SKM-1 (cell line): ENCODE results near the gene DHX38.
"Not testable (repeated sequence)": the region's sequence is repeated elsewhere in the genome, so short reads cannot be mapped to it uniquely, and the experiment has no call there.

Source experiments
- DNase-seq: peaks from one replicate; lab custom pipeline; 2025; ENCODE audit not compliant: unreplicated experiment; lab: John Stamatoyannopoulos, UW

Gene DHX38

DNA sequence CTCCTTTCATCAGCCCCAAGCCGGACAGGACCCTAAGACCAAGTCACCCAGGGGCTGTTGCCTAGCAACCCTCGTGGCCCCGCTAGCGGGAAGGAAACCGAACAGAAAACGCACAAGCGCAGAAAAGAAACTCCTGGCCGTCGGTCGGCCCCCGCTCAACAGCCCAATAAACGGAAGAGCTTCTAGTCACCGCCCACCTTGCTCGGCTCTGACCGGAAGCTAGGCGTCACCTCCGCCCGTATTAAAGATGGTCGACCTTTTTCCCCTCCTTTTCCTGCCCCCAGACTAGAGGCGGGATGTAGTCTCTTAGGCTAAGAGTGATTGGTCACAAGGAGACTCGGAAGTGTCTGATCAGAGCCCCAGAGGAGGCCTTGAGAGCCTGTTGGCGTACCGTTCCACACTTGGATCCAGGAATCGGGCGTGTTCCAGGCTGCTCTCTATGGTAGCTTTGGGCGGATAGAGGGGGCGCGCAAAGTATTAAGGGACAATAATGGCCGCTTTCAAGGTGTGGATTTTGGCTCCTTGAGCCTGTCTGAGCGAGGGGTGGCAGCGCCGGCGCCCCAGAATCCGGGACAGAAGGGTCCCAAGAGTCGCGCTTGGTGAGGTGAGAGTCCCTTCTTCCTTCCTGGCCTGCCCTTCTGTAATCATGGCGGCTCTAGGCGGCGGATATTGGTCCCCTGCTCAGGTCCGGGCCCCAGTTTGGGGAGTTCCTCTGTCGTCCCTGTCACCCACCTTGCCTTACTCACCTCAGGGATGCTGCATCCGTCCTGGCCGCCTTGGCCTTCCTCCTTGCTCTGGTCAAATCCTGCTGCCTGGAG is at the start of gene DHX38, which contains the start of gene TXNL4B:
Gene DHX38, plus strand, starts transcription at position 400 of the 818 bp plus-strand sequence. CDS start 2,311 bp downstream, outside the sequence.
Gene TXNL4B, minus strand, starts transcription at position 173 of the 818 bp plus-strand sequence. CDS start 2,871 bp downstream, outside the sequence.
- peak; percentile 99 for DNase-seq

DNA sequence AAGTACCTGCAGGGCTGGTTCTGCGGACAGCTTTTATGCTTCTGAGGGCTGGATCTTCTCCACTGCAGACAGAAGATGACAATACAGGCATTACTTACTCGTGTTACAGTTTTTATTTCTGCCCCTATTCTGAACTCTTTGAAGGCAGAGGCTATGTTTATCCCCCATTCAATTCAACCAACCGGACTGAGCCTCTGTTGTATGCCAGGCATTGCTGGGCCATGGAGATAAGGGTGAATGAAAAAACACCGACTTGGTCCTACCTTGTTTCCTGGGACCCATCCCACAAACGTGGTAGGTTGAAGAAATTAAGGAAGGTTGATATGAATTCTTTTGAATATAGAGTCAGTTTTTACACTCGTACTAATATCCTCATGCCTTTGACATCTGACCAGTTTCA is 49.4 kb upstream of the DHX38 start:
- DNase-seq: no peak

DNA sequence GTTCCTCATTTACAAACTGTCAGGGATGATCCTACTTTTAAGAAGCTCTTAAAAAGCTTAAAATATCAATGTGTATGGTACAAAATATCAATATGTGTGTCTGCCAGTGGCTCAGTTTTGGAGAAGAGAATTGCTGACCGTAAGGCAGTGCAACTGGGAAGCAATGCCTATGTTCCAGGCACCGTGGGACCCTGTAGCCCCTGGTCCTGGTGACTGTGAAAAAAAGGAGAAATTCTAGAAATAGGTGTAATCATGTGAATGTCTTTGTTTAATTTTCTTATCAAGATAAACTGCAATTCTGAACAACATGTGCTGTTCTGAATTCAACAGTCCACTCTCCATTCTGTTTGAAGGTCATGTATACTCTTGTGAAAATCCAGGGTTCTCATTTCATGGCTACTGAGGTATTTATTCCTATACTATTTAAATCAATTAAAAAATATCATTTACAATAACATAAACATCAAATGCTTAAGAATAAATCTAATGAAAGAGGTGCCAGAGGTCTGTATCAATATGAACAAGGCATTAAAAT is 48.8 kb upstream of the DHX38 start:
- no peak for DNase-seq

DNA sequence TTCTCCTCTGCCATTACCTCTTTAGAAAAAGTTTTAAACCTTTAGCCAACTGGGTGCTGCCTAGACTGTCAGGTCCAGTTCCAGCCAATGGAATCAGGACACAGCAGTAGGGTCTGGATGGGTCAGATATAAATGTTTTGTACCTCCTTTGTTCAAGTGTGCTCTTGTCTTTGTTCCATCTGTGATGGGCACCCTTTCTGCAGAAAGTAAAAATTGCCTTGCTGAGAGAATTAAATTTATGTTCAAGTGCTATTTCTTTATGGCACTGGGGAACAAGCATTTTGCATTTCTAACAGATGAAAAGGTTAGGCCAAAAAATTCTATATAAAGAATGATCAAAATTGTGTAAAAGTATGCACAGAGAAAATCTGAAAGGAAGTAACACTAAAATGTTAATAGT is 44.5 kb upstream of the DHX38 start:
- peak; percentile 35 for DNase-seq

DNA sequence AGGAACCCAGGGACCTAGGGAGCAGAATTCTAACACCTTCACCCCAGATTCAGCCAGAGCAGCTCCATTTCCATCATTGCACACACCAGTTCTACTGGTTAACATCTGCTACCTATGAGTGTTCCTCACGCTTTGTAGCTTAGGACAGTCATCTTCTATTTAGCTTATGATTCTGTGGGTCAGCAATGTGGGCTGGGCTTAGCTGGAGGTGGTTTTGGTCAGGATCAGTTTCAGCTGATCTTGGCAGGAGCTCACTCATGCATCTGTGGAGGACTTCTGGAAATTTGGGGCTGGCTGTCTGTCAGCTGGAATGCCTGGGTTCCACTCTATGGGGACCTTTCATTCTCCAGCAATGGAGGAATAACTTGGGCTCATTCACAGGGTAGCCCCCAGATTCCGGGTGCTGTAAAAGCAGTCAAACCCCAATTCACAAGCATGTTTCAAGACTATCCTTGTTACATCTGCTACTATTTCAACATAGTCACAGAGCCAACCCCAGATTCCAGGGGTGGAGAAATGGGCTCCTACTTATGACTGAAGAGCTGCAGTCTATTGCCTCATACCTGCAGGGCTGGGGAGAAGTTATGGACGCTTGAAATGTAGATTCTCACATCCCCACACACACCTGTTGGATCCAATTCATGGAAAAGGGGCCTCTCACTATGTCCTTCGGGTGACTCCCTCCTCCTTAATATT is 42.7 kb upstream of the DHX38 start:
- peak; percentile 46 for DNase-seq

DNA sequence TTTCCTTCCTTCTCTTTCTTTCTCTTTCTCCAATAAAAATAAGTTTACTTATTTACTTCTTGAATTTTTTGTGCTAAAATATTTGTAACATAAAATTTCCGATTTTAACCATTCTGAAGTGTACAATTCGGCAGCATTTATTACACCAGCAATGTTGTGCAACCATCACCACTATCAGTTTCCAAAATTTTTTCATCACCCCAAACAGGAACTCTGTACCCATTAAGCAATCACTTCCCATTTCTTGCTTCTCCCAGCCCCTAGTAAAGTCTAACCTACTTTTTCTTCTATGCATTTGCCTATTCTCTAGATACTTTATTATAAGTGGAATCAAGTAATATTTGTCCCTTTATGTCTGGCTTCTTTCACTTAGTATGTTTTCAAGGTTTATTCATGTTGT is 41.8 kb upstream of the DHX38 start:
- DNase-seq: peak; percentile 77

DNA sequence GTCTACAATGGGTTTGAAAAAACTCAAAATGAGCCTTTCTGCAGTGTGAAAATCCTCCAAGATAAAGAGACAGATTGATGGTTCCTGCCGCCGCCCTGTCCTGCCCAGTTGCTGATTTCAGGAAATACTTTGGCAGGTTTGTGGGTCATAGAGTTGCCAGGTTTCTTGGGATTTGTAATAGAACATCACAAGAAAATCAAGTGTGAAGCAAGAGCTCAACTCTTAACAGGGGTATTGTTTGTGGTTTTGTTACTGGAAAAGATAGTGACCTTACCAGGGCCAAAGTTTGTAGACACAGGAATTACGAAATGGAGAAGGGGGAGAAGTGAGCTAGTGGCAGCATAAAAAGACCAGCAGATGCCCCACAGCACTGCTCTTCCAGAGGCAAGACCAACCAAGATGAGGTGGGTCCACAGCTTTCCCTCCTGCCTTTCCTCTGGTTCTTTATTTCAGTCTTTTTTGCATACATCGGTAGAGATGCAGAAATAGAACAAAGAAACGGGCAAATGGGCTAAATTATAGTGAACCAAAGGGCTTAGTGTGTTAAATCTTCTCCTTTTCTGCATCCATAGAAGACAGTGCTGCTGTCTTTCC is 39.3 kb upstream of the DHX38 start, which contains the start of gene HP:
Gene HP, plus strand, starts transcription at position 252 of the 594 bp plus-strand sequence. Its CDS starts 148 bp downstream, at position 400.
- DNase-seq: peak; percentile 68

DNA sequence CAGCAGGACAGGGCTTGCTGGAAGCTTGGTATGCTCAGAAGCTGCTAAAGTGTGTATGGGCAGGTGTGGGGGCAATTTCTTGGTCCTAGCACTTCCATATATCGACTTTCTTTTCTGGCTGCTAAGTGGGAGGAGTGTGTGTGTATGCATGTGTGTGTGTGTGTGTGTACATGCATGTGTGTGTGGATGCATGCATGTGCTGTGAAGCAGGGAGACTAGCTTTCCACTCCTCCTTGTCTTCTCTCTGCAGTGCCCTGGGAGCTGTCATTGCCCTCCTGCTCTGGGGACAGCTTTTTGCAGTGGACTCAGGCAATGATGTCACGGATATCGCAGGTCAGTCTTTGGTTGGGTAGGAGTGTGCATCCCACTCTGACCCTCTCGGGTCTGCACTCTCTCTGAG is 37.7 kb upstream of the DHX38 start:
- DNase-seq: no peak

DNA sequence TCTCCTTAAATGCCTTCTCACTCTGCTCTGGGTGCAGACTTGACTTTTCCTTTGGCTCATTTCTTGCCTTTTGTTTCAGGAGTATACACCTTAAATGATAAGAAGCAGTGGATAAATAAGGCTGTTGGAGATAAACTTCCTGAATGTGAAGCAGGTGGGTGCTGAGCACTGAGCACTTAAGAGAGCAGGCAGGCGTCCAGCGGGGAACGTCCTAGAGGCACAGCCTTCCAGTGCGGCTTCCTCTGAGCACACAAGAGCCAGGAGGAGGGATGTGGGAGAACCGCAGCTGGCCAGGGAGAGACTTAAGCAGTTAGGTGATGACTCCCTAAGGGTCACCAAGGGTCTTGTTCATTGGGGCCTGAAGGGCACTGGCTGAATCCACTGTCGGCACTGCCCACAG is 36.3 kb upstream of the DHX38 start:
- DNase-seq: not testable (repeated sequence)

DNA sequence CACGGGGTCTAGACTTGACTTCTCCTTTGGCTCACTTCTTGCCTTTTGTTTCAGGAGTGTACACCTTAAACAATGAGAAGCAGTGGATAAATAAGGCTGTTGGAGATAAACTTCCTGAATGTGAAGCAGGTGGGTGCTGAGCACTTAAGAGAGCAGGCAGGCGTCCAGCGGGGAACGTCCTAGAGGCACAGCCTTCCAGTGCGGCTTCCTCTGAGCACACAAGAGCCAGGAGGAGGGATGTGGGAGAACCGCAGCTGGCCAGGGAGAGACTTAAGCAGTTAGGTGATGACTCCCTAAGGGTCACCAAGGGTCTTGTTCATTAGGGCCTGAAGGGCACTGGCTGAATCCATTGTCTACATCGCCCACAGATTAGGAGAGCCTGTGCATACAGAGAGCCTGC is 34.6 kb upstream of the DHX38 start:
- not testable (repeated sequence) for DNase-seq

DNA sequence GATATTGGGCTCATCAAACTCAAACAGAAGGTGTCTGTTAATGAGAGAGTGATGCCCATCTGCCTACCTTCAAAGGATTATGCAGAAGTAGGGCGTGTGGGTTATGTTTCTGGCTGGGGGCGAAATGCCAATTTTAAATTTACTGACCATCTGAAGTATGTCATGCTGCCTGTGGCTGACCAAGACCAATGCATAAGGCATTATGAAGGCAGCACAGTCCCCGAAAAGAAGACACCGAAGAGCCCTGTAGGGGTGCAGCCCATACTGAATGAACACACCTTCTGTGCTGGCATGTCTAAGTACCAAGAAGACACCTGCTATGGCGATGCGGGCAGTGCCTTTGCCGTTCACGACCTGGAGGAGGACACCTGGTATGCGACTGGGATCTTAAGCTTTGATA is 33.2 kb upstream of the DHX38 start:
- no peak for DNase-seq

DNA sequence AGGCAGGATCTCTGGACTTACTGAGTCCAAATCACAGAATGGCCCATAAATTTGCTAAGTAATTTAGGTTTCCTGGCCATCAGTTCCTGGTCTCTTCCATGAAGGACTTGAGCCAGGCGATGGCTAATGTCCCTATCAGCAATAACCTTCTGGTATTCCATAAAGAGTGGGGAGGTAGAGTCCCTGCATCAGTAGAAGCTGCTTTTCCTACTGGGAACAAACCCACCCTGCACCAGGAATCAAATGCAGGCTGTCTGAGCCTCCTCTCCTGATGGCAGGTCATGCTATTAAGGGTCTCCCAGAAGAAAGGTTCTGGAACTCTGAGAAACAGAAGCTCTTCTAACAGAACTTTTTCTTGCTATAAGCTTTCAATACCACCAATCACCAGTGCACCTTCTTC is 32.1 kb upstream of the DHX38 start:
- DNase-seq: no peak

DNA sequence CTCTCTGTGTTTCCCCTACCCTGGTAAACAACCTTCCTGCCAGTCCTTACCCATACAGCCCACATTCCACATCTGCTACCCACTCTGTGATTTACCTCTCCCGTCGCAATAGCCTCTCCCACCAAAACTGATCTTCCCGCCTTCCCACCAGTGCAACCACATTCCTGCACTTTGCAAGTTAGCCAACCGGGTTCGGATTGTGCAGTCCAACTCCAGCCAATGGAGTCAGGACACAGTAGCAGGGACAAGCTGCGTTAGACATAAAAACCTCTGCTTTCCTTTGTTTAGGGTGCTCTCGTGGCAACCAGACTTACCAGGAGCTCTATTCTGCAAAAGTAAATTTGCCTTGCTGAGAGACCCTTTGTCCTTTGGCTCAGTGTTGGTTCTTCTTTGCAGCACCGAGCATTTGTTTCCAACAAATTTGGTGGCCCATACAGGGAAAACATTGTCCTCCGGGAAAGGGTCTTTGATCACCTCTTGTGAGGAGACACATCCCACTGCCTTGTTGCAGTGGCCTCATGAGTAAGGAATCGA is 29.2 kb upstream of the DHX38 start:
- DNase-seq: no peak

DNA sequence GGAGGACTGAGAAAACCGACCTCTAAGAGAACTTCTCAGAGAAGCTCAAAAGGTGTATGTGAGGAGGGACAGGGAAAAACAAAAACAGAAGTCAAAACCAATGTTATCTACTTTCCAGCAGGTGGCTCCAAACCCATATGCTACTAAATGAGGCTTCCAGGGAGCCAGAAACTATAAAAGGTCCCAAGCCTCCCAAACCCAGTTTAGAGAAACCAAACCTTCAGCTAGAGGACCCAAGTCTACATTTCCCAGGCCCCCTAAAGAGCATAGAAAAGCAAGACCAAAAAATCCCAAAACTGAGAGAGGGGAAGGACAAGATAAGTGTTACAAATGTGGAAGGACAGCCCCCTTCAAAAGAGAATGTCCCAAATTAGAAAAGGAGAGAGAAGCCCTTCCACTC is 26.9 kb upstream of the DHX38 start:
- peak; percentile 54 for DNase-seq

DNA sequence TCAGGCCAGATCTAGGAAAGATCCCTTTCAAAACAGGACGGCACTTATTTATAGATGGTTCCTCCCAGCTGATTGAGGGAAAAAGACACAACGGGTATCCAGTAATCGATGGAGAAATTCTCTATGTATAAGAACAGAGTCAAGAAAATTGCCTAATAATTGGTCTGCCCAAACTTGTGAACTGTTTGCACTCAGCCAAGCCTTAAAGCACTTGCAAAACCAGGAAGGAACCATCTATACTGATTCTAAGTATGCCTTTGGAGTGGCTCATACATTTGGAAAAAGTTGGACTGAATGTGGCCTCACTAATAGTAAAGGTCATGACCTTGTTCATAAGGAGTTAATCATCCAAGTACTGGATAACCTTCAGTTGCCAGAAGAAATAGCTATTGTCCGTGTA is 24.7 kb upstream of the DHX38 start:
- DNase-seq: no peak

DNA sequence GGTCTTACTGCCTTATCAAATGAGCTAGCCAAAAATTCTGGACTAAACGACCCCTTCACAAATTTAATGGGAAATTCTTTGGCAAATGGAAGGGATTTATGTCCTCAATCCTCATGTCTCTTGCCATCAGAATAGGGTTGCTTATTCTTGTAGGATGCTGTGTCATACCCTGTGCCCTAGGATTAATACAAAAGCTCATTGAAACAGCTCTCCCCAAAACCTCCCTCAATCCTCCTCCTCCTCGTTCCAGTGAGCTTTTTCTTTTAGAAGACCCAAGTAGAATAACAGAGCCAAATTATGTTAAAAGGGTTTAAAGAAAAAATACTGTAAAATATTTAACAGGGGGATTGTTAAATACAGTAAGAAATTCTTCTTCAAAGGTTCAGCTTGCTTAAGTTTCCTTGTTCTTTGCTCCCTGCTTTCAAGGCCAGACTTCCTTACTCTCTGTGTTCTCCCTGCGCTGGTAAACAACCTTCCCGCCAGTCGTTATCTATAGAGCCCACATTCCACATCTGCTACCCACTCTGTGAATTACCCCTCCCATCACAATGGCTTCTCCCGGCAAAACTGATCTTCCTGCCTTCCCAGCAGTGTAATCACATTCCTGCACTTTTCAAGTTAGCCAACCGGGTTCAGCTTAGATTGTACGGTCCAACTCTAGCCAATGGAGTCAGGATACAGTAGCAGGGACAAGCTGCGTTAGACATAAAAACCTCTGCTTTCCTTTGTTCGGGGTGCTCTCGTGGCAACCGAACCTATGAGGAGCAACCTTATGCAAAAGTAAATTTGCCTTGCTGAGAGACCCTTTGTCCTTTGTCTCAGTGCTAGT is 20.9 kb upstream of the DHX38 start:
- DNase-seq: no peak

DNA sequence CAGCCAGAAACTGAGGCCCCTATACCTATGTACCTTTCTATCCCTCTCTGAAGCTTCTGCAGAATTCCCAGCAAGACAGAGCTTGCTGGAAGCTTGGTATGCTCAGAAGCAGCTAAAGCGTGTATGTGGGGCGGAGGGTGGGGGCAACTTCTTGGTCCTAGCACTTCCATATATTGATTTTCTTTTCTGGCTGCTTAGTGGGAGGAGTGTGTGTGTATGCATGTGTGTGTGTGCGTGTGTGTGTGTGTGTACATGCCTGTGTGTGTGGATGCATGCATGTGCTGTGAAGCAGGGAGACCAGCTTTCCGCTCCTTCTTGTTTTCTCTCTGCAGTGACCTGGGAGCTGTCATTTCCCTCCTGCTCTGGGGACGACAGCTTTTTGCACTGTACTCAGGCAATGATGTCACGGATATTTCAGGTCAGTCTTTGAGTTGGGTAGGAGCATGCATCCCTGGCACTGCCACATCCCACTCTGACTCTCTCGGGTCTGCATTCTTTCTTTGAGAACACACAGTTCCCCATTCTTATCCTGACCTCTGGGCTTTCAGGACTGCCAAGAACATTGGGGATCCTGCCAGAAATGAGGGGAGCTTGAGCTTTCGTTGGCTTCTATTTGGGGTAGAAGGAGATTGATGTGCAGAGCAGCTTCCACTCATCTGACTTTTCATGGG is 20.0 kb upstream of the DHX38 start:
- no peak for DNase-seq

DNA sequence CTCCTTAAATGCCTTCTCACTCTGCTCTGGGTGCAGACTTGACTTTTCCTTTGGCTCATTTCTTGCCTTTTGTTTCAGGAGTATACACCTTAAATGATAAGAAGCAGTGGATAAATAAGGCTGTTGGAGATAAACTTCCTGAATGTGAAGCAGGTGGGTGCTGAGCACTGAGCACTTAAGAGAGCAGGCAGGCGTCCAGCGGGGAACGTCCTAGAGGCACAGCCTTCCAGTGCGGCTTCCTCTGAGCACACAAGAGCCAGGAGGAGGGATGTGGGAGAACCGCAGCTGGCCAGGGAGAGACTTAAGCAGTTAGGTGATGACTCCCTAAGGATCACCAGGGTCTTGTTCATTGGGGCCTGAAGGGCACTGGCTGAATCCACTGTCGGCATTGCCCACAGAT is 18.6 kb upstream of the DHX38 start:
- DNase-seq: not testable (repeated sequence)

DNA sequence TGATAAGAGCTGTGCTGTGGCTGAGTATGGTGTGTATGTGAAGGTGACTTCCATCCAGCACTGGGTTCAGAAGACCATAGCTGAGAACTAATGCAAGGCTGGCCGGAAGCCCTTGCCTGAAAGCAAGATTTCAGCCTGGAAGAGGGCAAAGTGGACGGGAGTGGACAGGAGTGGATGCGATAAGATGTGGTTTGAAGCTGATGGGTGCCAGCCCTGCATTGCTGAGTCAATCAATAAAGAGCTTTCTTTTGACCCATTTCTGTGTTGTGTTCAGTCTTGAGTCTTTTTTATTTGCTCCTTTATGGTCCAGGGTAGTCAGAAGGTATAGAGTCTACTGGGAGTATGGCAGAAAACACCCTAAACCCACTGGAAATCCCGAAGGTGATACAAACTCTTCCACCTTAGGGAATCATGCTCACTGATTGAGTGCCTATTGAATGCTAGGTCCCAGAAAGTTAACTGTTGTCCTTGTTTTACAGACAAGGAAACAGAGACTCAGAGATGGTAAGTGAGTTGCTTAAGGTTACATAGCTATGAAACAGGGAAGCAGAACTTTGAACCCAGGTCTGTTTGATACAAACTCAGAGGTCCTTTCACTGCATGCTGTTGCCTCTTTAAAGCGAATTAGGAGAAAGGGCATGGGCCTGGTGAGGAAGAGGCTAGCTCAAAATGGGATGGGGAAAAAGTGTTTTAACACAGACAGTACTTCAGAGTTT is 16.5 kb upstream of the DHX38 start:
- DNase-seq: not testable (repeated sequence)
